ENCODE measurements around the gene ABHD6. TPM values are rescaled to one million over a fixed set of nuclear protein-coding genes. Genes with fewer than 3 reads are reported as not detected.

Gene ABHD6
- total RNA-seq, 1 donor from 2014 or later = 48.7 TPM

DNA sequence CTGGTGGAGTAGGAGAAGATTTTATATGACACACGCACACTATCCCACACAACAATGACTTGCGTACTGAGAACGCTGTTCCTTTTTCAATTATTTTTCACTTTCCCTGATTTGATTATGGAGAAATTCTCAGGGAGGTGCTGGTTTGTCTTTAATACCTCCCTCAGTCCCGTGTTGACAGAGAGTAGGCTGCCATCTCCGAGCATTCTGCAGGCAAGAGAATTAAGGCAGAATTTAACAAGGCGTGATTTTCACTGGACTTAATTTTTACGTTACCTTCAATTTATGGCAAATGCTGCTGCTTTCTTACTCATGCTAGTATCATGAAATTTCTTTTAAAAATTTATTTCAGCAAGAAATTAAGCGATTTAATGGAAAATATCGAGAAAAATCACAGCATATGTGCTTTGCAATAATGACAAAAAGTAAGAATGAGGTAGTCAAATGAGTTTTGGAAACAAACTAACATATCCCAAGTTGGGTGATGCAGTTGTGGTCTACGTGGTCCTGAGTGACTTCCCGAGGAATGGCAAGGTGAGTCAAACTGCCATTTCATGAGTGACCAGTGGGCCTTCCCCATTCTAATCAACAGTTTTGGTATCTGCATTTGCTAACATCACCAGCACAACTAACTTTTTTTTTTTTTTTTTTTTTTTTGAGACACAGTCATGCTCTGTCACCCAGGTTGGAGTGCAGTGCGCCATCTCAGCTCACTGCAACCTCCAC lies 43.7 kb upstream of the ABHD6 start:
- ChIA-PET POLR2A (interaction anchor here (1.0 kb wide), 1 partner anchor 14 kb away, joined by 4 read pairs; no protein-coding TSS in a partner anchor), CTCF (interaction anchor here (0.8 to 10.9 kb wide), 4 partner anchors 21 to 113 kb away, joined by 3 to 167 read pairs (median 61); no protein-coding TSS in a partner anchor)
- Mint-ChIP-seq H3K9me3 (no peaks in the 10 kb centered on the region), H3K36me3 (ENCODE audit: low read depth) (peaks cover 18% of the 10 kb centered on the region), H3K27me3 (no peaks in the 10 kb centered on the region), H3K4me3 (no peak overlapping the region), H3K27ac (peak overlapping the region; percentile 53), H3K4me1 (peaks cover 30% of the 10 kb centered on the region)
- DNase-seq = no peak
- intact Hi-C loops (cut with micrococcal nuclease) = no loop called here
- TF ChIP-seq, protein P1, sequence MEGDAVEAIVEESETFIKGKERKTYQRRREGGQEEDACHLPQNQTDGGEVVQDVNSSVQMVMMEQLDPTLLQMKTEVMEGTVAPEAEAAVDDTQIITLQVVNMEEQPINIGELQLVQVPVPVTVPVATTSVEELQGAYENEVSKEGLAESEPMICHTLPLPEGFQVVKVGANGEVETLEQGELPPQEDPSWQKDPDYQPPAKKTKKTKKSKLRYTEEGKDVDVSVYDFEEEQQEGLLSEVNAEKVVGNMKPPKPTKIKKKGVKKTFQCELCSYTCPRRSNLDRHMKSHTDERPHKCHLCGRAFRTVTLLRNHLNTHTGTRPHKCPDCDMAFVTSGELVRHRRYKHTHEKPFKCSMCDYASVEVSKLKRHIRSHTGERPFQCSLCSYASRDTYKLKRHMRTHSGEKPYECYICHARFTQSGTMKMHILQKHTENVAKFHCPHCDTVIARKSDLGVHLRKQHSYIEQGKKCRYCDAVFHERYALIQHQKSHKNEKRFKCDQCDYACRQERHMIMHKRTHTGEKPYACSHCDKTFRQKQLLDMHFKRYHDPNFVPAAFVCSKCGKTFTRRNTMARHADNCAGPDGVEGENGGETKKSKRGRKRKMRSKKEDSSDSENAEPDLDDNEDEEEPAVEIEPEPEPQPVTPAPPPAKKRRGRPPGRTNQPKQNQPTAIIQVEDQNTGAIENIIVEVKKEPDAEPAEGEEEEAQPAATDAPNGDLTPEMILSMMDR (IDR thresholded peaks at IDR 0.05) = no peak
- ATAC-seq (ENCODE audit: low read depth) = no peak

DNA sequence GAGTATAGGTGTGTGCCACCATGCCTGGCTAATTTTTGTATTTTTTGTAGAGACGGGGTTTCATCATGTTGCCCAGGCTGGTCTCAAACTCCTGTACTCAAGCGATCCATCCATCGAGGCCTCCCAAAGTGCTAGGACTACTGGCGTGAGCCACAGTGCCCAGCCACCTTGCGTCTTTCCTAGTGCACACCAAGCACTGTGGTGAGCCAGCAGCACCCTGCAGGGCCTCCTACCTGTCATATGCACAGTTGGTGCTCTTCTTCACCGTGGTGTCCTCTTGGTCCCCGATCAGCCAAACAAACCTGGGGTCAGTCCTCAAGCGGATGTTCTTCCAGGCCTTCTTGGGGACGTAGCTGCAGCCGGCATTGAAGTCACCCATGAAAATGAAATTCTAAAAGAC lies 40.0 kb upstream of the ABHD6 start:
- POLR2A ChIA-PET = interaction anchor here (1.5 to 11.9 kb wide), 9 partner anchors 8 to 158 kb away, joined by 5 to 286 read pairs (median 14); partner anchors contain the start of gene ABHD6
- TF ChIP-seq, protein P1 (IDR thresholded peaks at IDR 0.05) = no peak
- CTCF ChIA-PET = interaction anchor here (1.4 to 2.3 kb wide), 6 partner anchors 10 to 109 kb away, joined by 3 to 29 read pairs (median 9); partner anchors contain the start of genes HTD2 and RPP14
- no peaks in the 10 kb centered on the region for H3K27me3 Mint-ChIP-seq
- peak overlapping the region; percentile 15 for H3K4me3 Mint-ChIP-seq
- ATAC-seq (ENCODE audit: low read depth) (no peak), DNase-seq (no peak)
- peaks cover 61% of the 10 kb centered on the region for H3K4me1 Mint-ChIP-seq
- no peaks in the 10 kb centered on the region for H3K9me3 Mint-ChIP-seq
- intact Hi-C loops (cut with micrococcal nuclease) = loop anchor here (5.0 kb wide), 1 partner anchor 160 kb away; no protein-coding TSS in a partner anchor
- peaks cover 17% of the 10 kb centered on the region for H3K36me3 Mint-ChIP-seq (ENCODE audit: low read depth)
- peak overlapping the region; percentile 90 for H3K27ac Mint-ChIP-seq

DNA sequence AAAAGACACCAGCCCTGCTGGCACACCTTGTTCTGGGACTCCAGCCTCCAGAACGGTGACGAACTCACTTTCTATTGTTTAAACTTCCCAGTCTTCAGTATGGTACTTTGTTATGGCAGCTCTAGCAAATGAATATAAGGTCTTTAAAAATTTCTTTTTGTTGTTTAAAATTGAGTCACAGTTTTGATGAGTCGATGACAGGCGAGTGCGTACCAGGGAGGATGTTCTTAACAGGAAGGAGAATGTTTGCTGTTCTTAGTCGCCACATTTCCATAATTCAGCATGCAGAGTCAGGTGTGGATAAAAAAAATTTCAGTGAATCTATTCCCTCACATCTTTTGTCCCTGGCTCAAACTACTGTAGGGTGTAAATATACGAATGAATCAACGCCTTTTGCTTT lies 39.2 kb upstream of the ABHD6 start:
- H3K4me3 Mint-ChIP-seq = no peak overlapping the region
- H3K4me1 Mint-ChIP-seq = peaks cover 69% of the 10 kb centered on the region
- H3K36me3 Mint-ChIP-seq (ENCODE audit: low read depth) = peaks cover 16% of the 10 kb centered on the region
- DNase-seq = no peak
- ATAC-seq (ENCODE audit: low read depth) = no peak
- POLR2A ChIA-PET = interaction anchor here (2.7 to 11.9 kb wide), 2 partner anchors 17 to 33 kb away, joined by 58 to 286 read pairs; no protein-coding TSS in a partner anchor
- H3K27me3 Mint-ChIP-seq = no peaks in the 10 kb centered on the region
- no peaks in the 10 kb centered on the region for H3K9me3 Mint-ChIP-seq
- H3K27ac Mint-ChIP-seq = peak overlapping the region; percentile 90
- intact Hi-C loops (cut with micrococcal nuclease) = loop anchor here (5.0 kb wide), 1 partner anchor 159 kb away; no protein-coding TSS in a partner anchor
- TF ChIP-seq, protein P1 (IDR thresholded peaks at IDR 0.05) = no peak
- CTCF ChIA-PET = interaction anchor here (1.6 to 2.3 kb wide), 2 partner anchors 21 to 109 kb away, joined by 3 to 11 read pairs; partner anchors contain the start of genes HTD2 and RPP14

DNA sequence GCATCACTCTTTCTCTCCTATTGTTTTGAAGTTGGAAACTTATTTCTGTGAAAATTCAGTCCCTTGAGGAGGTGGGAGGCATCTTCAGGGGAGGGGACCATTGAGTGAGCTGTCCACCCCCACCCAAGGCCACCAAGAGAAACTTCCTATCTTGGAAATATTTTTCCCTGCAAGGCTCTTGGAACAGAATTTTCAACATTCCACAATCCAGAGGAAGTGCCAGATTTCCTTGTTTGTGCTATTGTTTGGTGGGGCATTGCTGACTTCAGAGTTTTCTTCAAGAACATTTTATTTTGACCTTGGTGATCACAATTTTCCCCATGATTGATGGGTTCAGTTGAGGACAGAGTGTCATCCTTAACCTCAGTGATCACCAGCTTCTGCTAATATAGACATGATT lies 38.8 kb upstream of the ABHD6 start:
- DNase-seq = no peak
- peak overlapping the region; percentile 90 for H3K27ac Mint-ChIP-seq
- no peak for ATAC-seq (ENCODE audit: low read depth)
- TF ChIP-seq, protein P1 (IDR thresholded peaks at IDR 0.05) = no peak
- no peaks in the 10 kb centered on the region for H3K9me3 Mint-ChIP-seq
- intact Hi-C loops (cut with micrococcal nuclease) = loop anchor here (5.0 kb wide), 1 partner anchor 158 kb away; no protein-coding TSS in a partner anchor
- H3K4me3 Mint-ChIP-seq = no peak overlapping the region
- CTCF ChIA-PET = interaction anchor here (1.6 to 3.0 kb wide), 2 partner anchors 18 to 21 kb away, joined by 3 to 11 read pairs; no protein-coding TSS in a partner anchor
- peaks cover 11% of the 10 kb centered on the region for H3K36me3 Mint-ChIP-seq (ENCODE audit: low read depth)
- H3K4me1 Mint-ChIP-seq = peaks cover 70% of the 10 kb centered on the region
- H3K27me3 Mint-ChIP-seq = no peaks in the 10 kb centered on the region
- POLR2A ChIA-PET = interaction anchor here (0.7 to 11.9 kb wide), 2 partner anchors 17 to 38 kb away, joined by 3 to 286 read pairs; no protein-coding TSS in a partner anchor
